HepG2 (cell line): Measurements from ENCODE around the gene CCDC154. TPM values are rescaled to one million over a fixed set of nuclear protein-coding genes. Genes with fewer than 3 reads are reported as not detected.

Experiments used
- ATAC-seq: fragments of 200-7000 bp; cut with Tn5 transposase; 3 replicates; pipeline ENCODE4 v1.9.1; 2020; ENCODE audit warnings: mild to moderate bottlenecking, moderate library complexity
- BruUV-seq: library from RNA; stranded (reverse); fragments of 400-500 nt; replicated peaks from 2 replicates; lab custom pipeline; 2021; lab: Mats Ljungman, UMichigan
- CTCF ChIA-PET: fragments of 300-600 bp; formaldehyde crosslinking; extraction: SDS; loops from one replicate; lab custom pipeline; 2021; ENCODE audit warnings: low total read pairs, inconsistent platforms, low intra/inter-chr PET ratio; lab: Yijun Ruan, JAX
- POLR2A ChIA-PET: fragments of 350-600 bp; sonication (Branson Sonifier 250); formaldehyde crosslinking; loops from one replicate; lab custom pipeline; 2020; ENCODE audit warnings: antibody characterized with exemption, inconsistent platforms; lab: Yijun Ruan, JAX
- DNase-seq: peaks from one replicate; pipeline ENCODE4 v3.0.0-alpha.2; 2015; ENCODE audit warnings: low spot score
- FAIRE-seq: peaks from 3 replicates; lab custom pipeline; 2011; peaks lifted over from hg19 to GRCh38; lab: Jason Lieb, UNC
- H2AFZ ChIP-seq: one replicate; pipeline ENCODE4 v1.6.1; 2011; ENCODE audit warnings: low read length, inconsistent platforms
- H3K27ac ChIP-seq: fragments of 300-600 bp; 3 replicates; pipeline ENCODE4 v1.8.0; 2011; ENCODE audit warnings: mixed run types, mild to moderate bottlenecking, mixed read lengths, low read length, inconsistent platforms; ENCODE audit not compliant: insufficient read depth; ENCODE audit errors: extremely low read length
- H3K27me3 ChIP-seq, 2 experiments: fragments of 200-600 bp in 1 of 2; 2 replicates in 1 of 2; 3 replicates in 1 of 2; pipeline versions ENCODE4 v1.6.0 to v1.8.0; 2011; ENCODE audit warnings: low read length in 2 of 2, mild to moderate bottlenecking in 2 of 2, moderate library complexity in 2 of 2, inconsistent platforms in 1 of 2; ENCODE audit not compliant: insufficient read depth in 2 of 2, control insufficient read depth in 1 of 2
- H3K36me3 ChIP-seq, 2 experiments: fragments of 200-600 bp in 1 of 2; replicated peaks in 1 of 2; 2 replicates in 1 of 2; 3 replicates in 1 of 2; pipeline versions ENCODE4 v1.5.1 to v1.8.0; 2011; ENCODE audit warnings: low read length in 2 of 2, inconsistent platforms in 1 of 2; ENCODE audit not compliant: insufficient read depth in 2 of 2, control insufficient read depth in 1 of 2
- H3K4me1 ChIP-seq: 2 replicates; pipeline ENCODE4 v1.5.1; 2012; ENCODE audit warnings: low read length, inconsistent platforms; ENCODE audit not compliant: insufficient read depth
- H3K4me2 ChIP-seq: 2 replicates; pipeline ENCODE4 v1.6.0; 2011; ENCODE audit warnings: low read depth, low read length, inconsistent platforms
- H3K4me3 ChIP-seq, 3 experiments: fragments of 200-600 bp in 1 of 3; sonication (generic), shearing (Covaris generic) in 1 of 3; replicated peaks in 1 of 3; 2 replicates each; pipeline ENCODE4 v1.5.1; 2011 to 2016; ENCODE audit warnings: low read length in 3 of 3, inconsistent platforms in 2 of 3, low read depth in 2 of 3, mild to moderate bottlenecking in 2 of 3, control low read depth in 1 of 3, mixed read lengths in 1 of 3; ENCODE audit not compliant: insufficient read depth in 1 of 3
- H3K79me2 ChIP-seq: one replicate; pipeline ENCODE4 v1.6.1; 2011; ENCODE audit warnings: low read length, inconsistent platforms; ENCODE audit not compliant: insufficient read depth
- H3K9ac ChIP-seq: 2 replicates; pipeline ENCODE4 v1.6.0; 2011; ENCODE audit warnings: mild to moderate bottlenecking, low read depth, low read length, inconsistent platforms; ENCODE audit not compliant: insufficient read depth
- H3K9me3 ChIP-seq: 2 replicates; pipeline ENCODE4 v1.5.1; 2012; ENCODE audit warnings: mild to moderate bottlenecking, low read length
- H4K20me1 ChIP-seq: 2 replicates; pipeline ENCODE4 v1.6.0; 2011; ENCODE audit warnings: inconsistent platforms, mild to moderate bottlenecking, low read length, moderate library complexity; ENCODE audit not compliant: insufficient read depth
- CC2D1A ChIP-seq: sonication (generic); formaldehyde crosslinking; IDR thresholded peaks from 2 replicates; pipeline ENCODE4 v1.8.1; 2023; ENCODE audit warnings: mild to moderate bottlenecking, missing genetic modification reagents
- ETV6 ChIP-seq: sonication (generic); formaldehyde crosslinking; conservative IDR thresholded peaks from 2 replicates; pipeline ENCODE4 v1.4.0; 2020; ENCODE audit warnings: missing genetic modification reagents
- HOMEZ ChIP-seq: IDR thresholded peaks from 2 replicates; pipeline ENCODE4 v1.6.1; 2016; ENCODE audit warnings: low read depth
- MTERF4 ChIP-seq: sonication (generic); formaldehyde crosslinking; IDR thresholded peaks from 2 replicates; pipeline ENCODE4 v1.8.0; 2023; ENCODE audit warnings: mild to moderate bottlenecking, missing genetic modification reagents
- NONO ChIP-seq, 2 experiments: fragments of 450-650 bp in 1 of 2; sonication (generic) in 1 of 2; formaldehyde crosslinking in 1 of 2; IDR thresholded peaks in 1 of 2; conservative IDR thresholded peaks in 1 of 2; 2 replicates each; pipeline versions ENCODE4 v1.6.1 to v1.8.0; 2017 to 2022; ENCODE audit warnings: mild to moderate bottlenecking in 1 of 2, missing genetic modification reagents in 1 of 2, moderate library complexity in 1 of 2
- POLR2G ChIP-seq: fragments of 200-400 bp; formaldehyde crosslinking; IDR thresholded peaks from 2 replicates; pipeline ENCODE4 v1.6.1; 2018; ENCODE audit warnings: mild to moderate bottlenecking, low read depth, low read length, moderate library complexity
- SAP130 ChIP-seq: IDR thresholded peaks from 2 replicates; pipeline ENCODE4 v1.6.1; 2016; ENCODE audit warnings: low read depth
- SMARCC2 ChIP-seq: fragments of 450-650 bp; IDR thresholded peaks from 2 replicates; pipeline ENCODE4 v1.6.1; 2017; ENCODE audit warnings: antibody characterized with exemption, mild to moderate bottlenecking
- SRSF9 ChIP-seq: fragments of 200-400 bp; formaldehyde crosslinking; IDR thresholded peaks from 2 replicates; pipeline ENCODE4 v1.6.1; 2018; ENCODE audit warnings: borderline replicate concordance, mild to moderate bottlenecking, low read depth, low read length; ENCODE audit not compliant: insufficient read depth, poor library complexity, severe bottlenecking
- ZBTB1 ChIP-seq: sonication (generic); formaldehyde crosslinking; IDR thresholded peaks from 2 replicates; pipeline ENCODE4 v1.4.0; 2020; ENCODE audit warnings: missing genetic modification reagents, borderline replicate concordance
- ZFP1 ChIP-seq: IDR thresholded peaks from 2 replicates; pipeline ENCODE4 v1.6.1; 2016
- ZNF281 ChIP-seq: sonication (generic); formaldehyde crosslinking; IDR thresholded peaks from 2 replicates; pipeline ENCODE4 v1.4.0; 2020; ENCODE audit warnings: missing genetic modification reagents, borderline replicate concordance
- ZNF510 ChIP-seq: sonication (generic); formaldehyde crosslinking; IDR thresholded peaks from 2 replicates; pipeline ENCODE4 v1.4.0; 2020; ENCODE audit warnings: low read depth, mild to moderate bottlenecking, missing genetic modification reagents
- ZNF691 ChIP-seq: sonication (generic); formaldehyde crosslinking; IDR thresholded peaks from 2 replicates; pipeline ENCODE4 v1.4.0; 2020; ENCODE audit warnings: missing genetic modification reagents, low read depth, mild to moderate bottlenecking, borderline replicate concordance
- ZNF839 ChIP-seq: sonication (generic); formaldehyde crosslinking; IDR thresholded peaks from 2 replicates; pipeline ENCODE4 v1.4.0; 2020; ENCODE audit warnings: missing genetic modification reagents, mild to moderate bottlenecking, borderline replicate concordance
- ZSCAN20 ChIP-seq: sonication (generic); formaldehyde crosslinking; IDR thresholded peaks from 2 replicates; pipeline ENCODE4 v1.4.0; 2020; ENCODE audit warnings: missing genetic modification reagents, mild to moderate bottlenecking, borderline replicate concordance
- WGBS: methylation state at CpG from one replicate; pipeline ENCODE4 v1.1.6; 2017; ENCODE audit warnings: low lambda C conversion rate; 5-methylcytosine and 5-hydroxymethylcytosine counted together
- in situ Hi-C: cut with HindIII; loops from 2 replicates; pipeline ENCODE4 v1.10.0; 2017; ENCODE audit warnings: low pct_unique_long_range_greater_than_20kb; ENCODE audit not compliant: extremely low pct_ligation_motif_present
- intact Hi-C: fragments of 100-400 bp; cut with micrococcal nuclease; formaldehyde crosslinking; loops from one replicate; pipeline ENCODE4 v1.10.0; 2022; ENCODE audit not compliant: unreplicated experiment
- polyA plus RNA-seq, 8 experiments: library from polyadenylated mRNA; depleted of rRNA in 3 of 8; stranded (reverse) in 7 of 8; unstranded in 1 of 8; fragments of >200 nt; fragmentation: Illumina TruSeq in 4 of 8; extraction: Trizol in 4 of 8; gene quantifications; 2 replicates each; pipeline versions ENCODE4 v1.2.1 to v1.2.3, GENCODE V29; 2011 to 2016; ENCODE audit warnings: low read depth in 4 of 8, missing spikeins in 1 of 8, mixed read lengths in 1 of 8; ENCODE audit not compliant: insufficient read depth in 1 of 8
- total RNA-seq, 5 experiments: library from RNA; depleted of rRNA; stranded (reverse); fragments of >200 nt; fragmentation: Illumina TruSeq; extraction: Trizol; gene quantifications; 2 replicates each; pipeline ENCODE4 v1.2.3, GENCODE V29; 2016; ENCODE audit warnings: low read depth in 1 of 5
- TF ChIP-seq, protein P1 (sequence below): sonication (generic); formaldehyde crosslinking; IDR thresholded peaks from 2 replicates; pipeline ENCODE4 v1.5.0; 2020; ENCODE audit warnings: missing genetic modification reagents, mild to moderate bottlenecking, borderline replicate concordance

CCDC154 gene
- total and polyA plus RNA-seq, 2 of the 13 experiments (the other 11 are each of a cell fraction or from before 2014, with no cell fraction given), result 0.92 to 1.5 TPM

GRCh38 chr16:1465567-1465915 is 21.2 kb upstream of the CCDC154 start:
- POLR2A ChIA-PET, result no interaction called here
- Histone ChIP-seq H3K36me3 (peaks cover 6 to 7% of the 10 kb centered on the region in 2 experiments; a peak in 2 of 5 replicates), H3K4me2 (no peak overlapping the region), H3K9ac (no peak overlapping the region), H3K4me1 (0 out of 2 replicates have a peak, but pooled peaks cover 5% of the 10 kb centered on the region), H3K27ac (no peak overlapping the region), H4K20me1 (no peaks in the 10 kb centered on the region), H3K4me3 (no peak overlapping the region), H3K27me3 (no peaks in the 10 kb centered on the region), H2AFZ (no peak overlapping the region), H3K9me3 (no peaks in the 10 kb centered on the region), H3K79me2 (peaks cover 15% of the 10 kb centered on the region)
- no peak; the same call in 2 of the 3 replicates for ATAC-seq
- CTCF ChIA-PET, result no interaction called here
- no peak for DNase-seq
- intact Hi-C loops (no loop called here), in situ Hi-C loops (no loop called here)
- FAIRE-seq, result no peak
- 91% methylated on average over 13 of the region's 13 CpGs for WGBS
- BruUV-seq, result no TSS peak
- no peak for TF ChIP-seq ZNF691 (CRISPR knock-in tag)
- no peak for TF ChIP-seq HOMEZ (CRISPR knock-in tag)
- no peak for TF ChIP-seq ZNF510
- no peak for TF ChIP-seq ZSCAN20 (CRISPR knock-in tag)
- TF ChIP-seq ZBTB1 (CRISPR knock-in tag), result no peak
- TF ChIP-seq CC2D1A (CRISPR knock-in tag), result no peak
- TF ChIP-seq ZNF839 (CRISPR knock-in tag), result no peak
- no peak for TF ChIP-seq ZFP1 (CRISPR knock-in tag)
- TF ChIP-seq SAP130 (CRISPR knock-in tag), result no peak
- no peak for TF ChIP-seq SMARCC2
- TF ChIP-seq POLR2G, result no peak
- TF ChIP-seq ZNF281, result no peak
- no peak for TF ChIP-seq SRSF9
- TF ChIP-seq NONO (IDR thresholded peaks at IDR 0.05), result no peak
- TF ChIP-seq NONO (CRISPR knock-in tag; conservative IDR thresholded peaks at IDR 0.05), result no peak
- TF ChIP-seq MTERF4, result no peak
- TF ChIP-seq, protein P1, sequence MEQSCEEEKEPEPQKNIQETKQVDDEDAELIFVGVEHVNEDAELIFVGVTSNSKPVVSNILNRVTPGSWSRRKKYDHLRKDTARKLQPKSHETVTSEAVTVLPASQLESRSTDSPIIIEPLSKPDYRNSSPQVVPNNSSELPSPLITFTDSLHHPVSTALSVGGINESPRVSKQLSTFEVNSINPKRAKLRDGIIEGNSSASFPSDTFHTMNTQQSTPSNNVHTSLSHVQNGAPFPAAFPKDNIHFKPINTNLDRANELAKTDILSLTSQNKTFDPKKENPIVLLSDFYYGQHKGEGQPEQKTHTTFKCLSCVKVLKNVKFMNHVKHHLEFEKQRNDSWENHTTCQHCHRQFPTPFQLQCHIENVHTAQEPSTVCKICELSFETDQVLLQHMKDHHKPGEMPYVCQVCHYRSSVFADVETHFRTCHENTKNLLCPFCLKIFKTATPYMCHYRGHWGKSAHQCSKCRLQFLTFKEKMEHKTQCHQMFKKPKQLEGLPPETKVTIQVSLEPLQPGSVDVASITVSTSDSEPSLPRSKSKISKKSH (CRISPR knock-in tag), result no peak
- TF ChIP-seq ETV6 (CRISPR knock-in tag), result no peak
